Mesendoderm (in vitro differentiated cells): ENCODE results near the gene CAV2.

Experiments used
- DNase-seq: peaks from one replicate; pipeline ENCODE4 v3.0.0; 2013
- H2AK5ac ChIP-seq: 2 replicates; pipeline ENCODE4 v1.6.1; 2013; ENCODE audit warnings: low read length, inconsistent platforms
- H2BK120ac ChIP-seq: 2 replicates; pipeline ENCODE4 v1.6.1; 2013; ENCODE audit warnings: low read depth, mild to moderate bottlenecking, low read length, moderate library complexity, mixed read lengths
- H2BK15ac ChIP-seq: replicated peaks from 2 replicates; pipeline ENCODE4 v1.6.1; 2013; ENCODE audit warnings: low read depth, mild to moderate bottlenecking, moderate library complexity
- H2BK5ac ChIP-seq: 2 replicates; pipeline ENCODE4 v1.6.1; 2013; ENCODE audit warnings: low read length, inconsistent platforms
- H3K18ac ChIP-seq: 2 replicates; pipeline ENCODE4 v1.6.1; 2013; ENCODE audit warnings: mild to moderate bottlenecking, low read length, mixed read lengths
- H3K23ac ChIP-seq: one replicate; pipeline ENCODE4 v1.6.1; 2013; ENCODE audit warnings: low read length
- H3K27ac ChIP-seq: 2 replicates; pipeline ENCODE4 v1.5.1; 2013; ENCODE audit warnings: low read depth, mild to moderate bottlenecking, inconsistent platforms, low read length, moderate library complexity
- H3K27me3 ChIP-seq: 2 replicates; pipeline ENCODE4 v1.6.1; 2013; ENCODE audit warnings: low read length, control low read depth, mild to moderate bottlenecking, inconsistent platforms; ENCODE audit not compliant: insufficient read depth, poor library complexity
- H3K36me3 ChIP-seq: 2 replicates; pipeline ENCODE4 v1.6.1; 2013; ENCODE audit warnings: low read length, inconsistent platforms; ENCODE audit not compliant: control insufficient read depth, insufficient read depth
- H3K4ac ChIP-seq: one replicate; pipeline ENCODE4 v1.6.1; 2013; ENCODE audit warnings: low read depth, mild to moderate bottlenecking, low read length, moderate library complexity
- H3K4me1 ChIP-seq: 2 replicates; pipeline ENCODE4 v1.6.1; 2013; ENCODE audit warnings: low read depth, low read length, inconsistent platforms; ENCODE audit not compliant: control insufficient read depth
- H3K4me2 ChIP-seq: 2 replicates; pipeline ENCODE4 v1.6.1; 2013; ENCODE audit warnings: low read length
- H3K4me3 ChIP-seq: 2 replicates; pipeline ENCODE4 v1.5.1; 2013; ENCODE audit warnings: mild to moderate bottlenecking, low read length
- H3K56ac ChIP-seq: one replicate; pipeline ENCODE4 v1.6.1; 2013; ENCODE audit warnings: low read length
- H3K79me1 ChIP-seq: 2 replicates; pipeline ENCODE4 v1.6.1; 2013; ENCODE audit warnings: low read length, inconsistent platforms
- H3K79me2 ChIP-seq: 2 replicates; pipeline ENCODE4 v1.6.1; 2013; ENCODE audit warnings: mild to moderate bottlenecking, low read length; ENCODE audit not compliant: control insufficient read depth, insufficient read depth
- H3K9ac ChIP-seq: 2 replicates; pipeline ENCODE4 v1.6.1; 2013; ENCODE audit warnings: low read length, inconsistent platforms
- H4K5ac ChIP-seq: one replicate; pipeline ENCODE4 v1.6.1; 2013; ENCODE audit warnings: low read length
- H4K8ac ChIP-seq: one replicate; pipeline ENCODE4 v1.6.1; 2013; ENCODE audit warnings: low read depth, mild to moderate bottlenecking, control low read depth, low read length, moderate library complexity
- WGBS: extraction: QIAGEN DNeasy Blood & Tissue Kit; methylation state at CpG from one replicate; pipeline ENCODE4 v1.1.7; 2013; ENCODE audit warnings: low lambda C conversion rate, missing lambda C conversion rate; ENCODE audit not compliant: insufficient coverage; ENCODE audit errors: extremely low coverage; 5-methylcytosine and 5-hydroxymethylcytosine counted together

Gene CAV2

DNA sequence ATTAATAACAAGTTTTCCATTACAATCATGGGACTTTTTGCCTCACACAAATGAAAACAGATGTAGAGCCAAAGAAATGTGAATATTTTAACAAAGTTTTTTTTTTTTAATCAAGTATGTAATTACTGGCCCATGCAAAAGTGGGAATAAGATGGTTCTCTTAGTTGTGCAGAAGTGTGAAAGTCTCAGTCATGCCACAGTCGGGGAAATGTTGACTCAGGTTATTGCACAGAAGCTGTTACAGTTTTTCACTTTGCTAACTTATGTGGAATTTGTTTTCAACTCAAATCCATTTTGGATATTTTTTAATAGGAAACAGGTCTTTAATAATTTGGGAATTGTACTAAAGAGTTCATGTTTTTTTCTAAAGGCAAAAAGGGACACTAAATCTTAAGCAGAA, 44.0 kb upstream of the CAV2 start:
- Histone ChIP-seq H3K56ac (no peak overlapping the region), H3K4me2 (no peak overlapping the region), H3K4me3 (no peak overlapping the region), H4K8ac (no peak overlapping the region), H2BK5ac (no peak overlapping the region), H3K27me3 (no peaks in the 10 kb centered on the region), H2BK15ac (no peak overlapping the region), H3K27ac (no peak overlapping the region), H3K36me3 (no peaks in the 10 kb centered on the region), H3K18ac (no peak overlapping the region), H3K4ac (no peak overlapping the region), H2AK5ac (no peak overlapping the region), H3K79me2 (no peaks in the 10 kb centered on the region), H3K23ac (no peak overlapping the region), H3K9ac (no peak overlapping the region), H2BK120ac (no peak overlapping the region), H3K79me1 (no peaks in the 10 kb centered on the region), H4K5ac (no peak overlapping the region), H3K4me1 (no peaks in the 10 kb centered on the region)
- WGBS: no CpG with 5 or more reads among the region's 1 CpG
- no peak for DNase-seq

DNA sequence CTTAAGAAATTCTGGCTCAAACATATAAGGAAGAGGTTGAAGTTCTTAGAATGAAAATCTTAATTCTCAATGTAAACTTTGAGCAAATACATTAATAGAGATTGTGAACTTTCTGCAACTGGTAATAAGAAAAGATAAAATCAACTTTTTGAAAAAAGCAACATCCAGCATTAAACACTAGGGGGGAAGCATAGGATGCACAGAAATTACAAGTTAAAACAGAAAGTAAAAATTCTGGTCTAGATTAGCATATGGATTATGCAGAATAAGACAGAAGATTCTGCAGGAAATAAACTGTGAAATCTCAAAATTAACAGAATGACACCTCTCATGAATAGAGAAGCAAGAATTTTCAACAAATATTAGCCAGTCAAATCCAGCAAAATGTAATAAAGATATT, 38.0 kb upstream of the CAV2 start:
- no peak overlapping the region for H2BK15ac ChIP-seq
- H3K4ac ChIP-seq: no peak overlapping the region
- H3K36me3 ChIP-seq: no peaks in the 10 kb centered on the region
- no peak overlapping the region for H3K9ac ChIP-seq
- no peak overlapping the region for H3K4me2 ChIP-seq
- no peaks in the 10 kb centered on the region for H3K79me2 ChIP-seq
- H3K27ac ChIP-seq: no peak overlapping the region
- no peak overlapping the region for H4K8ac ChIP-seq
- no peak overlapping the region for H3K23ac ChIP-seq
- DNase-seq: no peak
- H3K27me3 ChIP-seq: no peaks in the 10 kb centered on the region
- no peak overlapping the region for H4K5ac ChIP-seq
- H3K56ac ChIP-seq: no peak overlapping the region
- no peaks in the 10 kb centered on the region for H3K79me1 ChIP-seq
- H3K4me3 ChIP-seq: no peak overlapping the region
- no peak overlapping the region for H3K18ac ChIP-seq
- no peak overlapping the region for H2BK120ac ChIP-seq
- no peak overlapping the region for H2BK5ac ChIP-seq
- H3K4me1 ChIP-seq: no peaks in the 10 kb centered on the region
- no peak overlapping the region for H2AK5ac ChIP-seq

DNA sequence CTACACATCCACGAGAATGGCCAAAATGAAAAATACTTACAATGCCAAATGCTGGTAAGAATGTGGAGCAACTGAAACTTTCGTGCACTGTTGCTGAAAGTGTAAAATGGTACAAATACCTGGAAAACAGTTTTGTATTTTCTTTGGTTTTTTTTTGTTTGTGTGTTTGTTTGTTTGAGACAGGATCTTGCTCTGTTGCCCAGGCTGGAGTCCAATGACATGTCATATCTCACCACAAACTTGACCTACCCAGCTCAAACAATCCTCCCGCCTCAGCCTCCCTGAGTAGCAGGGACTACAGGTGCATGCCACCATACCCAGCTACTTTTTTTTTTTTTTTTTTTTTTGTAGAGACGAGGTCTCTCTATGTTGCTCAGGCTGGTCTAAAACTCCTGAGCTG, 35.6 kb upstream of the CAV2 start:
- Histone ChIP-seq H3K27ac (no peak overlapping the region), H3K27me3 (no peaks in the 10 kb centered on the region), H2BK15ac (no peak overlapping the region), H2BK120ac (no peak overlapping the region), H2BK5ac (no peak overlapping the region), H2AK5ac (no peak overlapping the region), H3K56ac (no peak overlapping the region), H3K4me2 (no peak overlapping the region), H4K8ac (no peak overlapping the region), H3K79me2 (no peaks in the 10 kb centered on the region), H3K4me1 (no peaks in the 10 kb centered on the region), H3K18ac (no peak overlapping the region), H3K23ac (no peak overlapping the region), H3K36me3 (no peaks in the 10 kb centered on the region), H3K4me3 (no peak overlapping the region), H3K79me1 (no peaks in the 10 kb centered on the region), H3K4ac (no peak overlapping the region), H4K5ac (no peak overlapping the region), H3K9ac (no peak overlapping the region)
- WGBS: no CpG with 5 or more reads among the region's 4 CpGs
- no peak for DNase-seq

DNA sequence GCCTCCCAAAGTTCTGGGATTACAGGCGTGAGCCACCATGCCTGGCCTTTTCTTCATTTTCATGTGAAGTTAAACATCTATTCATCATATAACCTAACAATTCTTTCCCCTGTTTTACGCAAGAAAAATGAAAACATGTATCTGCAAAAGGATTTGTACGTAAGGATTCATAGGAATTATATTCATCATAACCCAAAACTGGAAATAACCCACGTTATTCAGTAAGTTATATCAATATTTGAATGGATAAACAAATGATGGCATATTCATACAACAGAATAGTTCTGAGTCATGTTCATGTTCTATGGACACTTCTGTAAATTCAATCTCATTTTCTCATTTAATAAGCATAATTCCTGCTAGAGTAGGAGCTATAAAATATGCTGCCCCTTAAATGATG, 35.2 kb upstream of the CAV2 start:
- Histone ChIP-seq H3K56ac (no peak overlapping the region), H2BK120ac (no peak overlapping the region), H3K23ac (no peak overlapping the region), H3K27ac (no peak overlapping the region), H2AK5ac (no peak overlapping the region), H3K9ac (no peak overlapping the region), H3K4me3 (no peak overlapping the region), H3K4me2 (no peak overlapping the region), H3K36me3 (no peaks in the 10 kb centered on the region), H3K18ac (no peak overlapping the region), H3K27me3 (no peaks in the 10 kb centered on the region), H4K8ac (no peak overlapping the region), H2BK5ac (no peak overlapping the region), H3K79me2 (no peaks in the 10 kb centered on the region), H3K4me1 (no peaks in the 10 kb centered on the region), H3K79me1 (no peaks in the 10 kb centered on the region), H2BK15ac (no peak overlapping the region), H4K5ac (no peak overlapping the region), H3K4ac (no peak overlapping the region)
- WGBS: no CpG with 5 or more reads among the region's 4 CpGs
- no peak for DNase-seq

DNA sequence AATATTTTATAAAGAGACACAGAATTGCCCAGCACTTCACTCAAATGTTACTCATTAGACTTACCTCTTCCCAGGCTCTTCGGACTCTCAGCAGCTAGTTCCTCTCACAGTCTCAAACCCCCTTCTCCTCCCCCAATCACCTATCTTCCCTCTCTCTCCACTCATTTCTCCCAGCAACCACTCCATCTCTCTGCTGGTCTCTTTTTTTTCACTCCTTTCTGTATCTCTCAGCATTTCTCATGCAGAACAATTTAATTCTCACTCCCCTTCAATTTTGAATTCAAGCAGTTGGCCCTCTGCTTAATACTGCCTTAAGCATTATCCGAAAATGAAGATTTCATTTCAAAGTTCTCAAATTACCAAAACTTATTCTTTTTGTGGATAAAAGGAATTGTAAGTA, 34.4 kb upstream of the CAV2 start:
- no peaks in the 10 kb centered on the region for H3K36me3 ChIP-seq
- no peaks in the 10 kb centered on the region for H3K27me3 ChIP-seq
- no peak overlapping the region for H2BK5ac ChIP-seq
- DNase-seq: peak; percentile 36
- no peaks in the 10 kb centered on the region for H3K4me1 ChIP-seq
- H4K5ac ChIP-seq: no peak overlapping the region
- WGBS: no CpG with 5 or more reads among the region's 2 CpGs
- H2AK5ac ChIP-seq: no peak overlapping the region
- no peak overlapping the region for H3K56ac ChIP-seq
- H3K23ac ChIP-seq: no peak overlapping the region
- H3K9ac ChIP-seq: no peak overlapping the region
- no peaks in the 10 kb centered on the region for H3K79me1 ChIP-seq
- no peak overlapping the region for H3K18ac ChIP-seq
- no peak overlapping the region for H2BK120ac ChIP-seq
- H4K8ac ChIP-seq: no peak overlapping the region
- no peaks in the 10 kb centered on the region for H3K79me2 ChIP-seq
- H3K4me3 ChIP-seq: no peak overlapping the region
- no peak overlapping the region for H3K27ac ChIP-seq
- no peak overlapping the region for H2BK15ac ChIP-seq
- H3K4me2 ChIP-seq: no peak overlapping the region
- no peak overlapping the region for H3K4ac ChIP-seq

DNA sequence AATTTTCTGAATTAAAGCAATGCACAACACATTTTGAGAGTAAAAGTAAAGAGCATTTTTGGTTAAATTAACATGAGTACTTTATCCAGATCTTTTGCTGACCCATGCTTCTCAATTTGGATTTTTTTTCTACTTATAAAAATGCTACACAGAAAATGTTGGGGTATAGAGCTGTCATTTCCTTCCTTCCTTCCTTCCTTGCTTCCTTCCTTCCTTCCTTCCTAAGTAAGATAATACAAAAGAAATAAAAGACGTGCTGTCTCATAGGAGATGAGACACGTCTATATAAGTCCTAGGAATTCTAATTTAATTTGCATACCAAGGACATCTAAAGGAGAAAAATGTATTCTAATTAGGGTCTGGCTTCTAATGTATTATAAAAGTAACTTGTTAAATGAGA, 31.0 kb upstream of the CAV2 start:
- Histone ChIP-seq H3K79me1 (no peaks in the 10 kb centered on the region), H3K27me3 (no peaks in the 10 kb centered on the region), H3K36me3 (no peaks in the 10 kb centered on the region), H4K8ac (no peak overlapping the region), H3K9ac (no peak overlapping the region), H3K56ac (no peak overlapping the region), H3K27ac (no peak overlapping the region), H3K4ac (no peak overlapping the region), H2BK15ac (no peak overlapping the region), H3K4me3 (no peak overlapping the region), H2BK5ac (no peak overlapping the region), H3K4me2 (no peak overlapping the region), H4K5ac (no peak overlapping the region), H3K23ac (no peak overlapping the region), H2AK5ac (no peak overlapping the region), H3K79me2 (no peaks in the 10 kb centered on the region), H2BK120ac (no peak overlapping the region), H3K18ac (no peak overlapping the region), H3K4me1 (no peaks in the 10 kb centered on the region)
- no CpG with 5 or more reads among the region's 2 CpGs for WGBS
- no peak for DNase-seq
